ENCODE results near the gene NBEAL2.

Gene NBEAL2

DNA sequence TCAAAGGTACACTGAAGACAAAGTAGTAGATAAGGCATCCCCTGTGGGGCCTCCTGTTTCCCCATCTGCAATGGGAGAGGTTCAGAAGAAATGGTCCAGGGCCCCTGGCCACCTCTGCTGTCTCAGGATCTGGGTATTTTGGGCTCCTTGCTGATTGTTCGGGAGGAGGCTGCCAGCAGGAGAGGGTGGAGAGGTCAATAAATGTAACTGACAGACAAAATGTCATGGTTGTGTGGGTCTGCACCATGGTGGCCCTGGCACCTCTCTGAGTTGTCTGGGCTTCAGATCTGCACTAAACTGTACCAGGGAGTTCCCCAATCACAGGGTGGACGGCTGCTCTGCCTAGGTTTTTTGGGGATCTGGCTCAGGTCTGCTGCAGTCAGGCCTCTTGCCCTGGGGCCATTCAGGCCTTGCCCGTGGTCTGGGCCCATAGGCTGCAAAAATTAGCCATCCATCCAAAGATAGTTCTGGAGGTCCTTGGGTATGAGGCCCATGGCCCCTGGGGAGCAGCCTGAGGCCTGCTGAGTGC lies 7.4 kb downstream of the NBEAL2 start:
- 0 out of 2 replicates have a peak, but pooled peaks cover 7% of the 10 kb centered on the region for H3K36me3 ChIP-seq (ENCODE audit: control insufficient read depth, insufficient read depth, low read length)
- peaks cover 21% of the 10 kb centered on the region for H3K4me1 ChIP-seq (ENCODE audit: control insufficient read depth, insufficient read depth, low read length)
- no peaks in the 10 kb centered on the region for H3K9me3 ChIP-seq (ENCODE audit: control insufficient read depth, insufficient read depth, low read length)
- no peak overlapping the region for H3K4me3 ChIP-seq (ENCODE audit: low read length)
- no peak overlapping the region for H3K27ac ChIP-seq (ENCODE audit: low read length)
- WGBS (ENCODE audit: insufficient coverage, insufficient read length): no CpG with 5 or more reads among the region's 3 CpGs
- no peak for DNase-seq (ENCODE audit: low read depth, low spot score)
- no peaks in the 10 kb centered on the region for H3K27me3 ChIP-seq (ENCODE audit: control insufficient read depth, insufficient read depth, low read length)

DNA sequence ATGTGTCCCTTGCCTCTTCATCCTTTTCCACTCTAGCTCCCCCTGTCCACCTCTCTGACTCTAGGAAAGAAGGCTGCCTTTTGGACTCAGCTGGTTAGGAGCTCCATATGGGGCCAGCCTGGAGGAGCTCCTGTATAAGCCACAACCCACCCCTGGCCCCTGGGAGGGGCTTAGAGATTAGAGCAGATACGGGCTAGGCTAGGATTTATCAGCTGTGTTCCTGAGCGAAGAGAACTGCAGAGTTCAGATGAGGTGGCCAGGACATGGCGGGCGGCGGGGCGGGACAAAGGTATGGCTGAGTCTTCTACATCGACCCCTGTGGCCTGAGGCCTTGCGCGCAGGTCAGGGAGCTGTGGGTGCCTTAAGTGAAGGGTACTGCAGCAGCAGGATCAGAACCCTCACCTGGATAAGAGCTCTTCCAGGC lies 7.9 kb downstream of the NBEAL2 start:
- Histone ChIP-seq H3K4me1 (ENCODE audit: control insufficient read depth, insufficient read depth, low read length) (peaks cover 19% of the 10 kb centered on the region), H3K36me3 (ENCODE audit: control insufficient read depth, insufficient read depth, low read length) (0 out of 2 replicates have a peak, but pooled peaks cover 7% of the 10 kb centered on the region), H3K27me3 (ENCODE audit: control insufficient read depth, insufficient read depth, low read length) (no peaks in the 10 kb centered on the region), H3K4me3 (ENCODE audit: low read length) (no peak overlapping the region), H3K27ac (ENCODE audit: low read length) (no peak overlapping the region), H3K9me3 (ENCODE audit: control insufficient read depth, insufficient read depth, low read length) (no peaks in the 10 kb centered on the region)
- DNase-seq (ENCODE audit: low read depth, low spot score): no peak
- no CpG with 5 or more reads among the region's 9 CpGs for WGBS (ENCODE audit: insufficient coverage, insufficient read length)

DNA sequence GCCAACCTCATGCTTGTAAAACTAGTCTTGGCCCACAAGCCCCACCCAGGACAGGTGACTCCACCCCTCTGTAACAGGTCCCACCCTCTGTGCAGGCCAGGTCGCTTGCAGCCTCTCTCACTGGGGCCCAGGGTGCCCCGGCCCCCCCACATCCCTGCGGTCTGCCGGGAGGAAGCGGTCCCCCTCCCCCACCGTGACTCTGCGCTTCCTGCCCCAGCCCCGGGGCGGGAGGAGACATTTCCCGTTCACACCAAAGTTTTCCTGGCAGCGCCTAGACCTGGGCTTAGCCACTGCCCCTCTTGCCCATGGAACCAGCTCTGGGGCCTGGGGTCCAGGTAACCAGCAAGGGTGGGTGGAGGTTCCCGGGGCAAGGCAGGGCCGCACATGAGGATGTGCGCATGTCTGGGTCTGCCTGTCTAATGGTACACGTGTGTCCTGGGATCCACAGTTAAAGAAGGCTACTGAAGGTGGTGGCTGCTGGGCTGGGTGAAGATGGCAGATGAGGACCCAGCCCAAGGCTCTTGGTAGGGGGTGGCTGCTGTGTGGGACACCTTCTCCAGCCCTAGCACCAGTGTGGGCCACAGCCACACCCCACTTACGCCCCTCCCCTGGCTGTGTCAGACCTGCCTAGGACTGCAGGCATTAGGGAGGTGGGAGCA lies 8.4 kb downstream of the NBEAL2 start:
- peaks cover 18% of the 10 kb centered on the region for H3K4me1 ChIP-seq (ENCODE audit: control insufficient read depth, insufficient read depth, low read length)
- DNase-seq (ENCODE audit: low read depth, low spot score): no peak
- no CpG with 5 or more reads among the region's 16 CpGs for WGBS (ENCODE audit: insufficient coverage, insufficient read length)

DNA sequence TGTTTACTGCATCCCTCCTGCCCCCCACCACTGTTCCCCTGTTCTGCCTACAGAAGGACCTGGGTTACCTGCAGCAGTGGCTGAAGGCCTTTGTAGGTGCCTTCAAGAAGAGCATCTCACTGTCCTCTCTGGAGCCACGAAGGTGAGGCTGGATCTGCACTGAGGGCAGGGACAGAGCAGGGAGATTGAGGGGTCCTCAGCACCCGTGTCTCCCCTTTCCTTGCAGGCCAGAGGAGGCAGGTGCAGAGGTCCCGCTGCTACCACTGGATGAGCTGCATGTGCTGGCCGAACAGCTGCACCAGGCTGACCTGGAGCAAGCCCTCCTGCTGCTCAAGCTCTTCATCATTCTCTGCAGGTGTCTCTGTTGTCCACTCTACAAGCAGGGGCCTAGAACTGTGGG lies 9.2 kb downstream of the NBEAL2 start:
- Histone ChIP-seq H3K9me3 (ENCODE audit: control insufficient read depth, insufficient read depth, low read length) (no peaks in the 10 kb centered on the region), H3K27me3 (ENCODE audit: control insufficient read depth, insufficient read depth, low read length) (no peaks in the 10 kb centered on the region), H3K27ac (ENCODE audit: low read length) (no peak overlapping the region), H3K4me1 (ENCODE audit: control insufficient read depth, insufficient read depth, low read length) (peaks cover 17% of the 10 kb centered on the region), H3K36me3 (ENCODE audit: control insufficient read depth, insufficient read depth, low read length) (0 out of 2 replicates have a peak, but pooled peaks cover 7% of the 10 kb centered on the region), H3K4me3 (ENCODE audit: low read length) (no peak overlapping the region)
- no CpG with 5 or more reads among the region's 4 CpGs for WGBS (ENCODE audit: insufficient coverage, insufficient read length)
- no peak for DNase-seq (ENCODE audit: low read depth, low spot score)

More for the DNA sequence above, 8.4 kb downstream of the NBEAL2 start:
- no peaks in the 10 kb centered on the region for H3K27me3 ChIP-seq (ENCODE audit: control insufficient read depth, insufficient read depth, low read length)
- no peak overlapping the region for H3K27ac ChIP-seq (ENCODE audit: low read length)
- 0 out of 2 replicates have a peak, but pooled peaks cover 7% of the 10 kb centered on the region for H3K36me3 ChIP-seq (ENCODE audit: control insufficient read depth, insufficient read depth, low read length)
- no peak overlapping the region for H3K4me3 ChIP-seq (ENCODE audit: low read length)
- H3K9me3 ChIP-seq (ENCODE audit: control insufficient read depth, insufficient read depth, low read length): no peaks in the 10 kb centered on the region

DNA sequence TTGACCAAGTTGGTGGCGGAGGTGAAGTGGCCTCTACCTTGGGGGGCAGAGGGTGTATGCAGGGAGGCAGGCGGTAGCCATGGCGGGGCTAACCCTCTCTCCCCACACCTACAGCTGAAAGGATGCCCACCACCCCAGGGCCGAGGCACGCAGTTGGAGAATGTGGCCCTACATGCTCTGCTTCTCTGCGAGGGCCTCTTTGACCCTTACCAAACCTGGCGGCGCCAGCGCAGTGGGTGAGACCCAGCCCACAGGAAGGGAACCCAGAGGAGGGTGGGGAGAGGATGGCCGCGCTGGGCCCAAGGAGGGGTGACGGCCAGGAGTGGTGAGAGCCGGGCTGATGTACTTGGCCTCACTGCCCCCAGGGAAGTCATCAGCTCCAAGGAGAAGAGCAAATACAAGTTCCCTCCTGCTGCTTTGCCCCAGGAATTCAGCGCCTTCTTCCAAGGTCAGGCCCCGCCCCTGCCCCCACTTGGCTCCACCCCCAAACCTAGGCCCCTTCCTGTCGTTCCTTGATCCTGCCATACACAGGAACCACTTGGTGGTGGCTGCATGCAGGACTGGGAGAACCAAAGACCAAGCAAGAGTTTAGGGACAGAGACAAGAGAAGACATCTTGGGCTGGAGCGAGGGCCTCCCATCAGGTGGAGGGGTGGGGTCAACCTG lies 9.8 kb downstream of the NBEAL2 start:
- H3K27me3 ChIP-seq (ENCODE audit: control insufficient read depth, insufficient read depth, low read length): no peaks in the 10 kb centered on the region
- H3K9me3 ChIP-seq (ENCODE audit: control insufficient read depth, insufficient read depth, low read length): no peaks in the 10 kb centered on the region
- 0 out of 2 replicates have a peak, but pooled peaks cover 7% of the 10 kb centered on the region for H3K36me3 ChIP-seq (ENCODE audit: control insufficient read depth, insufficient read depth, low read length)
- peaks cover 17% of the 10 kb centered on the region for H3K4me1 ChIP-seq (ENCODE audit: control insufficient read depth, insufficient read depth, low read length)
- WGBS (ENCODE audit: insufficient coverage, insufficient read length): no CpG with 5 or more reads among the region's 17 CpGs
- no peak overlapping the region for H3K27ac ChIP-seq (ENCODE audit: low read length)
- DNase-seq (ENCODE audit: low read depth, low spot score): no peak
- H3K4me3 ChIP-seq (ENCODE audit: low read length): no peak overlapping the region

DNA sequence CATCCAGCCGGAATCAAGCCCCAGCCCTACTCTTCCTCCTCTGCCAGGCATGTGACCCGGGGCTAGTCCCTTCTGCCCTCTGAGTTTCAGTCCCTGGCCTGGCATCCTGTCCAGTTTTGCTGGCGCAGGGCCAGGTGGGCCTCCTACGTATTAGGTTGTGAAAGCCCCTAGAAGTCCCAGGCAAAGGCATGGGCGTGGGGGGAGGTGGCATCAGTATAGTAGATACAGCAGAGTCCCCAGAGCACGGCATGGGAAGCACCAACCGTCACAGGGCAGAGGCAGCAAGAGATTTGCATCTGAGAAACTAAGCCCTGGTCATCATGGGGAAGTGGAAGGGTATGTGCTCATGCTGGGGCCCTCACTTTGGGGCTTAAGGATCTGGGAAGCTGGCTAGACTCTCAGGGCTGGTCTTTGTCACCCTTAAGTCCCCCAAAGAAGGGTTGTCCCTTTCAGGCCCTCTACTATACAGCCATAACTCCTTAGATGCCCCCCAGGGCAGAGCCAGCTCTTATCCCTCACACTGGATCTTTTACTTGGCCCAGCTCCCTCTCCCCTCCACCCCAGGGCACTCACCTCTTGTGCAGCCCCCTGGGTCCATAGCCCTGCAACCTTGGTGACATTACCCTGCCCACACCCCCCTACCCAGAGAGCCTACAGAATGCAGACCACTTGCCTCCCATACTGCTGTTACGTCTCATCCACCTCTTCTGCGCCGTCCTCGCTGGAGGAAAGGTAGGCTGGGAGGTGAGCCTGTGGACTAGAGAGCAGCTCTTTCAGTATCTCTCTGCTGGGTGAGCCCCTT lies 11.3 kb downstream of the NBEAL2 start:
- Histone ChIP-seq H3K4me3 (ENCODE audit: low read length) (no peak overlapping the region), H3K27ac (ENCODE audit: low read length) (no peak overlapping the region), H3K36me3 (ENCODE audit: control insufficient read depth, insufficient read depth, low read length) (0 out of 2 replicates have a peak, but pooled peaks cover 7% of the 10 kb centered on the region), H3K9me3 (ENCODE audit: control insufficient read depth, insufficient read depth, low read length) (no peaks in the 10 kb centered on the region), H3K27me3 (ENCODE audit: control insufficient read depth, insufficient read depth, low read length) (no peaks in the 10 kb centered on the region), H3K4me1 (ENCODE audit: control insufficient read depth, insufficient read depth, low read length) (peaks cover 17% of the 10 kb centered on the region)
- no peak for DNase-seq (ENCODE audit: low read depth, low spot score)
- WGBS (ENCODE audit: insufficient coverage, insufficient read length): no CpG with 5 or more reads among the region's 11 CpGs

DNA sequence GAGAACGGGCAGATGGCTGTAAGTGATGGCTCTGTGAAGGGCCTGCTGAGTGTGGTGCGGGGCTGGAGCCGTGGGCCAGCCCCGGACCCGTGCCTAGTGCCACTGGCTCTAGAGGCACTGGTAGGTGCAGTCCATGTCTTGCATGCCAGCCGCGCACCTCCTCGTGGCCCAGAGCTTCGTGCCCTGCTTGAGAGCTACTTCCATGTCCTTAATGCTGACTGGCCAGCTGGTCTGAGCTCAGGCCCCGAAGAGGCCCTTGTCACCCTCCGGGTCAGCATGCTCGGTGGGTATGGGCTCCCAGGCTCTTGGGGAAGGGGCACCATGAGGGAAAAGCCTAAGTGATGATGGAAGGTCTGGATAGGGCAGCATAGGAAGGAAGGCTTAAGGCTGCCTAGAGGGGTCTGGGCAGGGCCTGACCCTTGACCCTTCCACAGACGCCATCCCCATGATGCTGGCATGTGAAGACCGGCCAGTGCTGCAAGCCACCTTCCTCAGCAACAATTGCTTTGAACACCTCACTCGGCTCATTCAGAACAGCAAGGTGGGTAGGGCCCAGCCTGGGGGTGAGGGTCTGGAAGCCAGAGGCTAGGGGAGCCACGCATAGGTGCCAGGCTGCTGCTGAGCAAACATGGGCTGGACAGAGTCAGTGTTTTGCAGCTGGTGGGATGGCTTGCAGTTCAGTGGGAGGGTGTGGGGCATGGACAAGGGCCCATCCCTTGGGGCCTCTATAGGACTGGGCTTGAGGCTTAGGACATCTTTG lies 12.1 kb downstream of the NBEAL2 start:
- H3K4me1 ChIP-seq (ENCODE audit: control insufficient read depth, insufficient read depth, low read length): peaks cover 17% of the 10 kb centered on the region
- no CpG with 5 or more reads among the region's 16 CpGs for WGBS (ENCODE audit: insufficient coverage, insufficient read length)
- H3K4me3 ChIP-seq (ENCODE audit: low read length): no peak overlapping the region
- no peak for DNase-seq (ENCODE audit: low read depth, low spot score)
- no peaks in the 10 kb centered on the region for H3K27me3 ChIP-seq (ENCODE audit: control insufficient read depth, insufficient read depth, low read length)
- H3K36me3 ChIP-seq (ENCODE audit: control insufficient read depth, insufficient read depth, low read length): 0 out of 2 replicates have a peak, but pooled peaks cover 7% of the 10 kb centered on the region
- H3K9me3 ChIP-seq (ENCODE audit: control insufficient read depth, insufficient read depth, low read length): no peaks in the 10 kb centered on the region
- no peak overlapping the region for H3K27ac ChIP-seq (ENCODE audit: low read length)

DNA sequence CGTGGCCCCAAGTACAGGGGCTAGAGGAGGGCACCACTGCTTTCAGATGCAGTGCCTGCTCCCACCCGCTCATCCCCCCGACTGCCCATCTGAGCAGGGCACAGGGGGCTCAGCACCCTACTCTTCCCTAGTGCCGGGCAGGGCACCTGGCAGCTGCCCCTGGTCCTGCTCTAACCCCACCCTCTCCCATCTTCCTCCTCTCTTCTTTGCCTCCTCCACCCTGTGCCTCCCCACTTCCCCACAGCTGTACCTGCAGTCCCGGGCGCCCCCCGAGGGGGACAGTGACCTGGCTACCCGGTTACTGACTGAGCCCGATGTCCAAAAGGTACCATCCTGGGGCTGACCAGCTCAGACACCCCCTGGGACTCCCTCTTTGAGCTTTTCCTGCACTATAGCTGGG lies 12.8 kb downstream of the NBEAL2 start:
- 0 out of 2 replicates have a peak, but pooled peaks cover 7% of the 10 kb centered on the region for H3K36me3 ChIP-seq (ENCODE audit: control insufficient read depth, insufficient read depth, low read length)
- DNase-seq (ENCODE audit: low read depth, low spot score): no peak
- WGBS (ENCODE audit: insufficient coverage, insufficient read length): no CpG with 5 or more reads among the region's 9 CpGs

DNA sequence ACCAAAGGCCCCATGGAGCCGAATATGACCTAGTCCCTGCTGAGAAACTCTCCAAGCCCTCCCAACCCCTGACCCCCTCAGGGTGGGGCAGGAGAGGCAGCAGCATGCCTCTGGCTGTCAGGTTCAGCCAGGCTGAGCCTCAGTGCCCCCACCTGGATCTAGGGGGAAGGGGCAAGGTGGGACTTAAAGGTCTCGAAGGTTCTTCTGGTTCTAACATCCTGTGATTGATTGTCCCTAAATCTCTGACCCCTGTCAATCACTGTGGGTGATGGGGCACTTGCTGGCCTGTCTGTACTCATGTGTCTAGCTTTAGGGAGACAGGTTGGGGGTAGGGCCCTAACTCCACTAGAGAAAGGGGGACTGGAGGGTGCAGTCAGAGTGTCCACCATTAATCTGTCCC lies 13.8 kb downstream of the NBEAL2 start:
- WGBS (ENCODE audit: insufficient coverage, insufficient read length): no CpG with 5 or more reads among the region's 2 CpGs
- no peak overlapping the region for H3K4me3 ChIP-seq (ENCODE audit: low read length)
- H3K4me1 ChIP-seq (ENCODE audit: control insufficient read depth, insufficient read depth, low read length): peaks cover 8% of the 10 kb centered on the region
- 0 out of 2 replicates have a peak, but pooled peaks cover 7% of the 10 kb centered on the region for H3K36me3 ChIP-seq (ENCODE audit: control insufficient read depth, insufficient read depth, low read length)
- no peak for DNase-seq (ENCODE audit: low read depth, low spot score)
- H3K27ac ChIP-seq (ENCODE audit: low read length): no peak overlapping the region
- no peaks in the 10 kb centered on the region for H3K9me3 ChIP-seq (ENCODE audit: control insufficient read depth, insufficient read depth, low read length)
- H3K27me3 ChIP-seq (ENCODE audit: control insufficient read depth, insufficient read depth, low read length): no peaks in the 10 kb centered on the region

More for the DNA sequence above, 12.8 kb downstream of the NBEAL2 start:
- H3K27ac ChIP-seq (ENCODE audit: low read length): no peak overlapping the region
- H3K4me3 ChIP-seq (ENCODE audit: low read length): no peak overlapping the region
- H3K9me3 ChIP-seq (ENCODE audit: control insufficient read depth, insufficient read depth, low read length): no peaks in the 10 kb centered on the region
- no peaks in the 10 kb centered on the region for H3K27me3 ChIP-seq (ENCODE audit: control insufficient read depth, insufficient read depth, low read length)
- peaks cover 14% of the 10 kb centered on the region for H3K4me1 ChIP-seq (ENCODE audit: control insufficient read depth, insufficient read depth, low read length)
